Femur (tissue), 1 donor: ENCODE results near the gene LEPR.
"Not testable (repeated sequence)": the region's sequence is repeated elsewhere in the genome, so short reads cannot be mapped to it uniquely, and the experiment has no call there.

Experiments used
- DNase-seq: peaks from one replicate; pipeline ENCODE4 v3.0.0-alpha.2; 2017

The LEPR gene, protein sequence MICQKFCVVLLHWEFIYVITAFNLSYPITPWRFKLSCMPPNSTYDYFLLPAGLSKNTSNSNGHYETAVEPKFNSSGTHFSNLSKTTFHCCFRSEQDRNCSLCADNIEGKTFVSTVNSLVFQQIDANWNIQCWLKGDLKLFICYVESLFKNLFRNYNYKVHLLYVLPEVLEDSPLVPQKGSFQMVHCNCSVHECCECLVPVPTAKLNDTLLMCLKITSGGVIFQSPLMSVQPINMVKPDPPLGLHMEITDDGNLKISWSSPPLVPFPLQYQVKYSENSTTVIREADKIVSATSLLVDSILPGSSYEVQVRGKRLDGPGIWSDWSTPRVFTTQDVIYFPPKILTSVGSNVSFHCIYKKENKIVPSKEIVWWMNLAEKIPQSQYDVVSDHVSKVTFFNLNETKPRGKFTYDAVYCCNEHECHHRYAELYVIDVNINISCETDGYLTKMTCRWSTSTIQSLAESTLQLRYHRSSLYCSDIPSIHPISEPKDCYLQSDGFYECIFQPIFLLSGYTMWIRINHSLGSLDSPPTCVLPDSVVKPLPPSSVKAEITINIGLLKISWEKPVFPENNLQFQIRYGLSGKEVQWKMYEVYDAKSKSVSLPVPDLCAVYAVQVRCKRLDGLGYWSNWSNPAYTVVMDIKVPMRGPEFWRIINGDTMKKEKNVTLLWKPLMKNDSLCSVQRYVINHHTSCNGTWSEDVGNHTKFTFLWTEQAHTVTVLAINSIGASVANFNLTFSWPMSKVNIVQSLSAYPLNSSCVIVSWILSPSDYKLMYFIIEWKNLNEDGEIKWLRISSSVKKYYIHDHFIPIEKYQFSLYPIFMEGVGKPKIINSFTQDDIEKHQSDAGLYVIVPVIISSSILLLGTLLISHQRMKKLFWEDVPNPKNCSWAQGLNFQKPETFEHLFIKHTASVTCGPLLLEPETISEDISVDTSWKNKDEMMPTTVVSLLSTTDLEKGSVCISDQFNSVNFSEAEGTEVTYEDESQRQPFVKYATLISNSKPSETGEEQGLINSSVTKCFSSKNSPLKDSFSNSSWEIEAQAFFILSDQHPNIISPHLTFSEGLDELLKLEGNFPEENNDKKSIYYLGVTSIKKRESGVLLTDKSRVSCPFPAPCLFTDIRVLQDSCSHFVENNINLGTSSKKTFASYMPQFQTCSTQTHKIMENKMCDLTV

DNA sequence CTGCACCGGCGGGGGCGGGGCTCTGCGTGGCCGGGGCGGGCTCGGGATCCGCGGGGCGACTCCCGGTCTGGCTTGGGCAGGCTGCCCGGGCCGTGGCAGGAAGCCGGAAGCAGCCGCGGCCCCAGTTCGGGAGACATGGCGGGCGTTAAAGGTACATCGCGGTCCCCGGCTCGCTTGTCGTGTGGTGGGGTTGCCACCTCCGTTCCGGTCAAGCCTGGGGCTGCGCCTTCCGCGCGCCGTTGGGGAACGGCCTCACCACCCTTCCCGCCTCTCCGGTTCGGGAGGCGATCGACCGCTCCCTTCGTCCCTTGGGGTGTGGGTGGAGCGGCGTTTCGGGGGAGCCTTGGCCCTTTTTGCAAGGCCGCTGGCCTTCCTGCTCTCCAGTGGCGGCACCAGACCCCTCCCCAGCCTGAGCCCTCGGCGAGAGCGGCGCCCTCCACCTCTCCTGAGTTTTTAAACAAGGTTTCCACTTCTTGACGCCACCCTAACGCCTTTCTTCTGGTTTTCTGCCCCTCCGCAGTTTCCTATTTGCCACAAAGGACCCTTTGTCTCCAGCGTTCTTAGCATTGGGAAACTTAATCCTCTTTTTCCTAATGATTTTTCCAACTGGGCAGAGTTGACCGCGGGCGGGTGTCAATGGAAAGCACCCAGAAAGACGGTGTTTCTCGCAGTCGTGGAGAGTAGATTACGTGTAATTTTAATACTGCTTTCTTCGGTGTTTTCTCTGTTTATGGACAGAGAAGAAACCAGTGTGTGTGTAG lies at the start of gene LEPR, which contains the start of gene LEPROT:
TSS of gene LEPR (plus strand) at position 79 of the 761 bp plus-strand sequence. CDS start 144,898 bp downstream, outside the sequence.
TSS of gene LEPROT (plus strand) at position 79 of the 761 bp plus-strand sequence. CDS start at position 136, 57 bp downstream.
- no peak for DNase-seq

GRCh38 chr1:65371544-65371943 lies 48.9 kb upstream of the LEPR start:
- DNase-seq: no peak

DNA sequence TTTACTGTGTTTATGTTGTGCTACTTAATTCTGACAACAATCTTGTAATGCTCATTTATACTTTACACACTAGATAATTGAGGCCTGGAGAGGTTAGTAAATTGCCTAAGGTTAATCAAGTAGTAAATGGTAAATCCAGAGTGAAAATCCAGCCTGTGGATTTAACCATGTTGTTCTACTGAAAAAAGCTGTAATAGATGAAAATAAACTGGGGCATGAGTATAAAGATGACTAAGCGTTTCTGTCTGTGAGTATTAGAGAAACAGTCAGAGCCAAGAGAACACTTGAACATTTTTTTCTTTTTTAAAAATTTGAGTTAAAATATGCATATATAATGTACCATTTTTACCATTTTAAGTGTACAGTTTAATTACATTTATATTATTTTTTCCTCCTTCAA lies 47.9 kb upstream of the LEPR start:
- DNase-seq: no peak

DNA sequence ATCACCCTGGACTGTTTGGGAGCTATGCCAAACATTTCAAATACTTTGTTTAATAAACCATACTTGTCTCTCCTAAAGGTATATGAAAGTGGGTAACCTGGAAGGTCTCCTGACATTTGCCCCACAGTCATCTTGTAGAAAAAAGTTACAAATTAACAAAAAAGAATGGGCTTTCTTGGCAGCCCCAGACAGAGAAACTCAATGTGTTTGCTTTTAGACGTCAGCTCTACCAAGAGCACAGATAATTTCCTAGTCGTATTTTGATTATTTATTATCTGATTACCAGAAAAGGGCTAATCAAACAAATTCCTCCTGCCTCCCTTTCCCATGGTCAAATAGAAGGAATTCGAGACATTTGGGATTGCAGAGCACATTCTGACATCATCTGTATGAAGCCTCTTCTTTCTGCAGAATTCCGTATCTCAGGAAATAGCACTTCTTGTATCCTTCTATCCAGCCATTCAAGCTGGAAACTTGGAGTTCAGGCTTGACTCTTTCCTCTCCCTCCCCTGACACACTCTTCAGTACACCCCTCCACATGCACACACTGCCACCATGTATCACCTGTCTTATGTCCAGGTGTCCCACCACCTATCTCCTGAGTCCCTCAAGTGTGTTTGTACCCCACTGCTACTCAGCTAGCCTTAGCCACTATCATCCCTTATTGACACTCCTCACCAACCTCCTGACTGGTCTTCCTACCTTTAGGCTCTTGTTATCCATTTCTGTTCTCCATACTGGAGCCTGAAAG lies 42.8 kb upstream of the LEPR start:
- DNase-seq: no peak

DNA sequence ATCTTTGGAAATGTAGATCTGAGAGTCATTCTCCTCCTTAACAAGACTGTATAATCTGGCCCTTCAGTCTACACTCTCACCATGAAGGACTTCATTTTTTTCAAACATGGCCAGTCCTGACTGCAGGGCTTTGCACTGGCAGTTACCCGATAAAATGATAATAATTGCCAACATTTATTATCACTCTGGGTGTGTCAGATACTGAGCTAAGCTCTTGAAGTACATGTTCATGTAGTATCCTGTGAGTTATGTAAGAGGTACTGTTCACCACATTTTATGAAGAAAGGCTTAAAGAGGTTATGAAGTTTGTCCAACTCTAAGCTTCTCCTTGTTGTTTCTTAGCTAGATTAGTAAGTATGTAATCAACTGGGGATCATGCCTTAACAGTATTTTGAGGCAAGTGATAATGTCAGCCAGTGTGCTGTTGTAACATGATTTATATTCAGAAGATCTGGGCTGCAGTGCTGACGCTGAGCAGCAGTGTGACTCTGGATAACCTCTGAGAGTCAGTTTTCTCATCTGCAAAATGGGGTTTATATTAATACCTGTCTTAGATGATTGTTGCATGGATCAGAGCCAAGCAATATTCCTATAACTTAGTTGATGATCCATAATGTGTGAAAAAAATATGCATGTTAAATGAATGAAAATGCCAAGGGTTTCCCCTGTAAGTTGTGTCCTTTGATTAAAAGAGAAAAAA lies 42.1 kb upstream of the LEPR start:
- no peak for DNase-seq

GRCh38 chr1:65384426-65384825 lies 36.0 kb upstream of the LEPR start:
- not testable (repeated sequence) for DNase-seq

DNA sequence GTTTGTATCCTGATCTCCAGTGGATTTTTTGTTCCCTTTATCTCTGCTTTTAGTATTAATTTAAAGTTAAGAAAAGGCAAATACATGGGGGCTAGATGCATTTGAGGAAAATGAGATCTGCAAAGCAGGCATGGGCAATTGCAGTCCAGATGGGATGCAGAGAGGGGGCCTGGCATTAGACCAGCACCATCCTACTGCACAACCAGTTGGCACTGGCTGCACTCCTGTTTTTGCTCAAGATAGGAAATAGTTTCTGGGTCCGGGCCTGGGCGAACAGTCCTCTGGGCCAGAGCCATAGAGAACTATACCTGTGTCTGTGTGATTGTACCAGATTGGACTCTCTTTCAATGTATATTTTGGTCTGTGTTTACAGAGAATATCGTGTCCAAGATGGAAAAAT lies 34.0 kb upstream of the LEPR start:
- DNase-seq: no peak

DNA sequence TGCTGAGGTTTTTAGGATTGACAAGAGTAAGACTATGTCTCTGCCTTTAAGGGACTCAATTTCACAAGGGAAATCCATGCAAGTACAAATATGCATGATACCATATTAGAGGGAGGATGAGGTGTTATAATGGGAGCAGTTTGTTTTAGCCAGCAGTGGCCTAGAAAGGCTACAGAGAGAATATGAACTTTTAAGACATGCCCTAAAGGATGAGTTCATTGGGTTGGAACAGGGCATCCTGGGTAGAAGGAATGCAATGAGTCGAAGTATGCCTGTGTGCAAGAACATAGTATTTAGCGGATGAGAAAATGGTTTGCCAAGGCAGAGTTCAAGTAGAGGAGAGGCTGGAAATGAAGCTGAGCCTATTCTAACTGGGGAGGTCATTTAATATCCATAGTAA lies 32.6 kb upstream of the LEPR start:
- DNase-seq: no peak

DNA sequence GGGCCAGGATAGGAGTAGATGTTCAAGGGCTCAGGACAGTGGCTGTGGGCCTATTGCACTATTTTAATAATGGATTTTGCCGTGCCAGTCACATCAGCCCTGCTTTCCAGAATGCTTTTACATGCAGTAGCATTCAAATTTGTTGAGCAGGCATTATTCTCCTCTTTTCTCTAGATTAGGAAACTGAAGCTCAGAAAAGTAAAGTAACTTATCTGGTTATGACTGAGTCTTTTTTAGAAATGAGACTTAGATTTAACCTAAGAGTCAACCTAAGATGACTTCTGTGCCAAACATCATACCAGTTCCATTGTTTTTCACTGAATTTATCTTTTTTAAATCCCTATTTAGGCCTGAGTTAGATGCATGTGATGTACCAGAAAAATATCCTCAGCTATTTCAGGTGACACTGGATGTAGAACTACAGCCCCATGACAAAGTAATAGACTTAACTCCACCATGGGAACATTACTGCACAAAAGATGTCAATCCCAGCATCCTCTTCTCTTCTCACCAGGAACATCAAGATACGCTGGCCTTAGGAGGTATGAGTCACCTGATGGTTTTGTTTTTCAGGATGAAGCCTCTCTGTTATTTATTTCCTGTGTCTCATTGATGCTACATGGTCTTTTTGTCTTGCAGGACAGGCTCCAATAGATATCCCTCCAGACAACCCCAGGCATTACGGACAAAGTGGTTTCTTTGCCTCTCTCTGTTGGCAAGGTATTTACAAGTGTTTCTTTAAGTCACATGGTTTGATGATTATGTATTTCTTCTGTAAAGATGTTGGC lies 31.4 kb upstream of the LEPR start:
- DNase-seq: no peak

- no peak for DNase-seq
Measured at GRCh38 chr1:65392497-65392896, 28.0 kb upstream of the LEPR start.

DNA sequence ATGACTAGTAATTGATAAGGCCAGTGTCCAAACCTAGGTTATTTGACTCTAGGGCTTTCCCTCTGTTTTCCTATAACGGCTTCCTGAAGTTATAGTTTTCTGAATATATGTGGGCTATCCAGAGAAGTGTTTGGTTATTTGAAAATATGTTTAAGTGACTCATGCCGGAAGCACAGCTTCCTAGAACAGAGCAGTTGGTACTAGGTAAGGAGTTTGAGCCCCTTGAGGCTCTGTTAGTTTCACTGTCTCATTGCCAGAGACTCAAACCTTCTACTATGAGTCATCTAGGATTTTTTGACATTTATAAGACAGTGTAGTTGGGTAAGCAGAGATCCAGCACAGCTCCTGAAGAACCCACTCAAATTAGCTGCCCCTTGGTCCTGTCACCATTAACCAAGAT lies 27.1 kb upstream of the LEPR start:
- no peak for DNase-seq

- DNase-seq: no peak
Measured at GRCh38 chr1:65393928-65394327, 26.5 kb upstream of the LEPR start.

DNA sequence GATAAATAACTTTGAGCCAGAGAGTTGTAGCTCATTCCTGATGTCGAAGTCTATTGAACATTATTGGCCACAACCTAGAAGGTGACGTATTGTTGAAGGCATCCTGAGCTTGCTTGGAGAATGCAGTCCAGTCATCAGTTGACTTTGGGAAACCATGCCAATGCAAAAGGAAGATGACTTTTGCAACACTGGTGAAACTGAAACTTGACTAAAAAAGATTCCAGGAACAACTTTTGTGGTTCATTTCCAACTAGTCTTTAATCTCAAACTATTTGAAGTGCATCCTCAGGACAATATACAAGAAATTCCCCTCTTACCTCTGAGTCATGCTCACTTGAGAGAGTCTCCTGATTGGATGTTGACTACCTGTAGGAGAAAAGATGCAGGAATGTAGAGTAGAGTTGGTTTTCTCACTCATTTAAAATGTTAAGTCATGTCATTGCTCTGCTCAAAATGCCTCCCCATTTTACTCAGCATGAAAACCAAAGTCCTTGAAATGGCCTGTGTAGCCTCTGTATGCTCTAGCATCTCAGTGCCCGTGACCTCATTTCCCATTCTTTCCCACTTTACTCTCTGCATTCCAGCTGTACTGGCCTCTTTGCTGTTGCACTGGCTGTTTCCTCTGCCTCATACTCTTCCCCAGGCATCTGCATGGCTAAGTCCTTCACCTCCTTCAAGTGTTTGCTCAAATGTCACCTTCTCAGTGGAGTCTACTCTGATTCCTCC lies 24.4 kb upstream of the LEPR start:
- DNase-seq: no peak

- DNase-seq: no peak
Measured at GRCh38 chr1:65398083-65398482, 22.4 kb upstream of the LEPR start.

GRCh38 chr1:65399003-65399402 lies 21.5 kb upstream of the LEPR start:
- DNase-seq: no peak

GRCh38 chr1:65401612-65402011 lies 18.9 kb upstream of the LEPR start:
- DNase-seq: no peak

DNA sequence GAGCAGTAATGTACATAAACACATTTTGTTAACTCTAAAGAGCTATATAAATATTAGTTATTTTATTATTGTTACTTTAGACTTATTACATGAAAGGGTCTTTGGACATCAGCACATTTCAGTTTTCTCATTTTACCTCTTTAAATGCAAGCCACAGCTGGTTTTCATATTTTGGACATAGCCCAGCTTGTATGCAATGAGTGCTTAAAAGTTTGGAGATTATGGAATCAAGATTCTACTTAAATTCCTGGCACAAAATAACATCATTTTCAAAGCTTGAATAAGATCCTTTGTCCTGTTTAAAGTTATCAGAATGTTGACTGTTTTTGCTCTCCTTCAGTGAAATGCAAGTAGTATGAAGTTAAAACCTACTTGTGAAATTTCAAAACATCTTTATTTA lies 15.5 kb upstream of the LEPR start:
- DNase-seq: no peak

- no peak for DNase-seq
Measured at GRCh38 chr1:65407877-65408276, 12.6 kb upstream of the LEPR start.

- DNase-seq: no peak
Measured at GRCh38 chr1:65409314-65409713, 11.2 kb upstream of the LEPR start.
